Retinal pigment epithelial cell (primary cell): ENCODE data around the gene NHP2.
A peak's percentile ranks its signal among the peaks of the same experiment; 100 is the strongest.
"Not testable (repeated sequence)": the region's sequence is repeated elsewhere in the genome, so short reads cannot be mapped to it uniquely, and the experiment has no call there.

Experiments
- DNase-seq: peaks from one replicate; pipeline ENCODE4 v3.0.0-alpha.2; 2010; ENCODE audit warnings: low read depth
- H3K4me3 ChIP-seq: 2 replicates; pipeline ENCODE4 v1.5.1; 2011; ENCODE audit warnings: mild to moderate bottlenecking, low read length, control low read depth, moderate library complexity
- TF ChIP-seq, protein P1 (sequence below): conservative IDR thresholded peaks from 2 replicates; pipeline ENCODE4 v1.5.1; 2011; ENCODE audit warnings: low read depth, low read length, control low read depth, inconsistent platforms

The NHP2 gene

DNA sequence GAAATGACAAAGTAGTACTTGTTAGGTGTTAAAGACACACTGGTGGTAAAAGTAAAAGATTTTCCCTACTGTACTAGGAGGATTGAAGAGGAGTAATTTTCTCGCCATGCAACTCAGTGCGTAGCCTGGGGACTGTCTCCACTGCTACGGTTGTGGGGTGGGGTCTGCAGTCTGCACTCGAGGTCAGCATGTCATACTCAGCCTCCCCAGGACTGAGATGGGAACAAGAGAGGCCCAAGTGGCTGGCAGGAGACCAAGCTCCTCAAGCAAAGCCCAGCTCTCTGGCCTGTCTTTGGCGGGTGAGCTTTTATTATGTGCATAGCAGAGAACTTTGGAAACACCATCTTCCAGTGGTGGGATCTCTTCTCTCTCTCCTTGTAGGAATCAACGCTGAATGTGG lies 10.4 kb downstream of the NHP2 start:
- TF ChIP-seq, protein P1, sequence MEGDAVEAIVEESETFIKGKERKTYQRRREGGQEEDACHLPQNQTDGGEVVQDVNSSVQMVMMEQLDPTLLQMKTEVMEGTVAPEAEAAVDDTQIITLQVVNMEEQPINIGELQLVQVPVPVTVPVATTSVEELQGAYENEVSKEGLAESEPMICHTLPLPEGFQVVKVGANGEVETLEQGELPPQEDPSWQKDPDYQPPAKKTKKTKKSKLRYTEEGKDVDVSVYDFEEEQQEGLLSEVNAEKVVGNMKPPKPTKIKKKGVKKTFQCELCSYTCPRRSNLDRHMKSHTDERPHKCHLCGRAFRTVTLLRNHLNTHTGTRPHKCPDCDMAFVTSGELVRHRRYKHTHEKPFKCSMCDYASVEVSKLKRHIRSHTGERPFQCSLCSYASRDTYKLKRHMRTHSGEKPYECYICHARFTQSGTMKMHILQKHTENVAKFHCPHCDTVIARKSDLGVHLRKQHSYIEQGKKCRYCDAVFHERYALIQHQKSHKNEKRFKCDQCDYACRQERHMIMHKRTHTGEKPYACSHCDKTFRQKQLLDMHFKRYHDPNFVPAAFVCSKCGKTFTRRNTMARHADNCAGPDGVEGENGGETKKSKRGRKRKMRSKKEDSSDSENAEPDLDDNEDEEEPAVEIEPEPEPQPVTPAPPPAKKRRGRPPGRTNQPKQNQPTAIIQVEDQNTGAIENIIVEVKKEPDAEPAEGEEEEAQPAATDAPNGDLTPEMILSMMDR: no peak
- no peak for DNase-seq
- no peak overlapping the region for H3K4me3 ChIP-seq

DNA sequence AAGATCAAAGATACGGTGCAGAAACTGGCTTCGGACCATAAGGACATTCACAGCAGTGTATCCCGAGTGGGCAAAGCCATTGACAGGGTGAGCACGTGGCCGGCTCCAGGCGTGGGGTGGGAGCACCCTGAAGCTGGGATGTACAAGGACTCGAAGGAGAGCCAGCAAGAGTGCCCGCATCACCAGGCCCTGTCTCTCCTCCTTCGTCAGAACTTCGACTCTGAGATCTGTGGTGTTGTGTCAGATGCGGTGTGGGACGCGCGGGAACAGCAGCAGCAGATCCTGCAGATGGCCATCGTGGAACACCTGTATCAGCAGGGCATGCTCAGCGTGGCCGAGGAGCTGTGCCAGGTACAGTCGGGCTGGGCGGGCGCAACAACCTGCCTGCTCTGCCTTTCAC lies 11.0 kb downstream of the NHP2 start:
- TF ChIP-seq, protein P1: no peak
- DNase-seq: no peak
- no peak overlapping the region for H3K4me3 ChIP-seq

DNA sequence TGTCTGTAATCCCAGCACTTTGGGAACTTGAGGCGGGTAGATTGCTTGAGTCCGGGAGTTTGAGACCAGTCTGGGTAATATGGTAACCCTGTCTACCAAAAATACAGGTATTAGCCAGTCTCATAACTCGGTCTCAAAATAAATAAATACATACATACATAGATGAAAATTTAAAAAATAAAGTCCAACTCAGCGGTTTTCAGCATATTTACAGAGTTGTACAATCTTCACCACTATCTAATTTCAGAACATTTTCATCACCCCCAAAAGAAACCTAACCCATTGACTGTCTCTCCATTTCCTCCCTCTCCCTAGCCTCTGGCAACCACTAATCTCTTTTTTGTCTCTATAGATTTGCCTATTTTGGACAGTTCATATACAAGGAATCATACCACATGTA lies 12.1 kb downstream of the NHP2 start:
- no peak for DNase-seq
- TF ChIP-seq, protein P1: no peak
- H3K4me3 ChIP-seq: no peak overlapping the region

DNA sequence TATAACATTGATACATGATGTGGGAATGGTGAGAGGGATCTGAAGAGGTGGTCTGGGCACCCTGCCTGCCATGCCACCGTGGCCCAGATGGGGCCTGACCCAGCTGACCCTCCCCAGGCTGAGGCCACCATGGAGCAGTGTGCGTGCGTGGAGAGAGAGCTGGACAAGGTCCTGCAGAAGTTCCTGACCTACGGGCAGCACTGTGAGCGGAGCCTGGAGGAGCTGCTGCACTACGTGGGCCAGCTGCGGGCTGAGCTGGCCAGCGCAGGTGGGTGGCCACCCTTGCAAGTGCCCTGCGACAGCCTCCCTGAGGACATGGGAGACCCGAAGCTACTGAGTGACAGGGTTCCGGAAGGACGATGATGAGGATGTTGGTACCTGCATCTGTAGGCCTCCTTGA lies 15.7 kb downstream of the NHP2 start:
- no peak overlapping the region for H3K4me3 ChIP-seq
- TF ChIP-seq, protein P1: no peak
- DNase-seq: no peak

DNA sequence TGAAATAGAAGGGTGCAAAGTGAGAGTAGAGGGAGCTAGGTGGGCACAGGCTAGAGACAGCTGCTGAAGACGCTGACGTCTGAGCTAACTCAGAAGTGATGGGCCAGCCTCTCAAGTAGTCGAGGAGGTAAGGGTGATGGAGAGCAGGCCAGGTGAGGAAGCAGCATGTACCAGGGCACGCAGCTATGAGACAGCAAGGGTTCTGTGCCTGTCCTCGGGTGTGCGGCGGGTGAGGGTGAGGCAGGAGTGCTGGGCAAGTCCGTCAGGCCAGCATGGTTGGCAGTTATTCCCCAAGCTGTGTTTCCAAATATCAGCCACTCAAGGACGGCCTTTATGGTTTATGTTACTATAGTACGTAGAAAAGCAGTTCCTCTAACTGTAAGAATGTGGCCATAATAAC lies 16.7 kb downstream of the NHP2 start:
- H3K4me3 ChIP-seq: no peak overlapping the region
- TF ChIP-seq, protein P1: no peak
- DNase-seq: no peak

DNA sequence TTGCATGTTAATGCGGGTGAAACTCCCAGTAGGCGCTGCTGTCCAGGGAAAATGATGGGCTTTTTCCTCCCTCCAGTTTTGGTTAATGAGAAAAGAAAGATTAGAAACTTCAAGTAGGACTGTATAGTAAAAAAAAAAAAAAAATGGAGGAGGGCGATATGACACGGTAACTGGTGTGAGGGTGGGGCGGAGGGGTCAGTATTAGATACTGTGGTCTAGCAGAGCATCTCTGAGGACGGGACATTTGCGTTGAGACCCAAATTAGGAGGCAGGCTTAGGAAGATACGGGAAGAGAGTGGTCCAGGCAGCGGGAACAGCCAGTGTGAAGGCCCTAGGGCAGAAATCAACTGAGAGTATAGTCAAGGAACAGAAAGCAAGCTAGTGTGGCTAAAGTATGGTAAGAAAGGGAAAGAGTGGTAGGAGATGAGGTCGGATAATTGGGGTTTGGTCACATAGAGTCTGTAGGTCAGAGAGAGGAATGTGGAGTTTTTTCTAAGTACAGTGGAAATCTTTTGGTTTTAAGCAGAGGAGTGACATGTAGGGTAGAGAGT lies 22.2 kb downstream of the NHP2 start:
- no peak for DNase-seq
- peak overlapping the region; percentile 80 for H3K4me3 ChIP-seq
- TF ChIP-seq, protein P1: no peak

DNA sequence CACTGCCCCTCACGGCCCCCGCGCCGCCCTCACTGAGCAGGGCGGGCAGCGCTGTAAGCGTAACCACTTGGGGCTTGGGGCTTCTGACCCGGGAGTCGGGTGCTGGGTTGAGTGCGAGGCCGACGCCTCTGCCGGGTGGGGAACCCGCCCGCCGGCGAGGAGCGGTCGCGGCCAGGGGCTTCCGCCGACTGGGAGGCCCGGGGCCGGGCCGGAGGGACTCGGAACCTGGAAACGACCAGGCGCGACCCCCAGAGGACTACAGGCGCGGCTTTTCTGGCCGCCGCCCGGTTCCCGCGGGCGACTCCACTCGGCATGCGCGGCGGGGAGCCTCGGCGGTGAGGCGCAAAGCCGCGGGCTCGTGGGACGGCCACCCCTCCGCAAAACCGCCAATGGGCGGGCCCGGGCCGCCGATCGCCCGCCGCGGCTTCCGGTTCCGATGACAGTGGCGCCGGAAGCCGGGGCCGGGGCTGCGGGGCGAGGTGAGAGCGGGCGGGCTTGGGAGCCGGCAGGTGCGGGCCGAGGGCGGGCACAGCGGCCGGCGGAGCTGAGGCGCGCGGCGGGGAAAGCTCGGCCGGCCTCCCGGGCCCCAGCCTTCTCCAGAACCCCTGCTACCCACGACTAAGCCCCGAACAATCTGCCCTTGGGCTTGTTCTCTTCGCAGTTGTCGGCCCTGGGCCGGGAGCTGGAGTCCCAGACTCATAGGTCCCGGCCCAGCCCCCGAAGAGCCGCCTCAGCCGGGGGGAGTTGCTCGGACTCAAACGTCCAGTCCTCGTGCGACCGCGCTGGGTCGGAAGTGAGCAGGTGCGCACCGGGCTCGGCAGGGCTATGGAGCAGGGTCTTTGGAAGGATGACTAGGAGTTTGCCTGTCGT lies 22.9 kb downstream of the NHP2 start, which contains the start of gene RMND5B:
Gene RMND5B (plus strand): TSS at position 439 of the 870 bp plus-strand sequence. CDS start 7,106 bp downstream, outside the sequence.
- TF ChIP-seq, protein P1: no peak
- peak within 1 kb of the TSS; percentile 80 for H3K4me3 ChIP-seq
- peak; percentile 18 for DNase-seq

DNA sequence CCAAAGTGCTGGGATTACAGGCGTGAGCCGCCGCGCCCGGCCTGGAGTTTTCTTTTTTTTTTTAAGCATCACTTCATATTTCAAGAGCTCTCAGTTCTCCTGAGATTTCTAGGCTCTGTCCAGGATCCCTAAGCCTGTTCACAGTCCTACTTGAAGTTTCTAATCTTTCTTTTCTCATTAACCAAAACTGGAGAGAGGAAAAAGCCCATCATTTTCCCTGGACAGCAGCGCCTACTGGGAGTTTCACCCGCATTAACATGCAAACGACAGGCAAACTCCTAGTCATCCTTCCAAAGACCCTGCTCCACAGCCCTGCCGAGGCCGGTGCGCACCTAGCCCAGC lies 23.5 kb downstream of the NHP2 start:
- DNase-seq: not testable (repeated sequence)
- H3K4me3 ChIP-seq: peak overlapping the region; percentile 51
